K562 (cell line): Measurements from ENCODE around the gene CLDN7. TPM values are rescaled to one million over a fixed set of nuclear protein-coding genes. Genes with fewer than 3 reads are reported as not detected.

Source experiments
- BRF1 ChIP-seq: IDR thresholded peaks from 3 replicates; pipeline ENCODE4 v1.6.1; 2011; ENCODE audit warnings: borderline replicate concordance, mild to moderate bottlenecking; ENCODE audit not compliant: insufficient read length; ENCODE audit errors: extremely low read depth
- CXXC5 ChIP-seq: fragments of 250-450 bp; sonication (Bioruptor Pico); IDR thresholded peaks from 2 replicates; pipeline ENCODE4 v1.8.0; 2022; ENCODE audit warnings: inconsistent platforms, mild to moderate bottlenecking, moderate library complexity
- ETV5 ChIP-seq: sonication (generic); formaldehyde crosslinking; IDR thresholded peaks from 2 replicates; pipeline ENCODE4 v1.4.0; 2020; ENCODE audit warnings: low read depth, mild to moderate bottlenecking, missing genetic modification reagents
- FOS ChIP-seq: IDR thresholded peaks from 3 replicates; pipeline ENCODE4 v1.6.1; 2011; ENCODE audit not compliant: insufficient read length; ENCODE audit errors: extremely low read depth
- GABPA ChIP-seq: fragments of 200-800 bp; sonication (Bioruptor generic); conservative IDR thresholded peaks from 2 replicates; pipeline ENCODE4 v1.6.1; 2016; ENCODE audit warnings: low read depth, missing genetic modification characterization, missing compliant biosample characterization
- HDAC1 ChIP-seq, 2 experiments: fragments of 450-650 bp; IDR thresholded peaks; 2 replicates each; pipeline ENCODE4 v1.6.1; 2016 to 2017; ENCODE audit warnings: inconsistent platforms in 1 of 2, mild to moderate bottlenecking in 1 of 2, moderate library complexity in 1 of 2
- MED1 ChIP-seq: sonication (generic); formaldehyde crosslinking; IDR thresholded peaks from 2 replicates; pipeline ENCODE4 v1.8.1; 2023; ENCODE audit warnings: missing genetic modification reagents, borderline replicate concordance
- OTX1 ChIP-seq: fragments of 450-650 bp; formaldehyde crosslinking; IDR thresholded peaks from 2 replicates; pipeline ENCODE4 v1.4.0; 2022; ENCODE audit warnings: mild to moderate bottlenecking
- POLR2A ChIP-seq: fragments of 450-650 bp; conservative IDR thresholded peaks from 2 replicates; pipeline ENCODE4 v1.6.1; 2016
- POLR2AphosphoS2 ChIP-seq: IDR thresholded peaks from 2 replicates; pipeline ENCODE4 v1.6.1; 2012; ENCODE audit warnings: low read length, improper control_type of control experiment
- RBM15 ChIP-seq: fragments of 200-400 bp; formaldehyde crosslinking; IDR thresholded peaks from 2 replicates; pipeline ENCODE4 v1.6.1; 2018; ENCODE audit warnings: mild to moderate bottlenecking, low read length, moderate library complexity; ENCODE audit not compliant: insufficient read depth
- RFX7 ChIP-seq: fragments of 250-450 bp; sonication (Bioruptor Pico); IDR thresholded peaks from 2 replicates; pipeline ENCODE4 v1.5.1; 2021; ENCODE audit warnings: mild to moderate bottlenecking
- SAP30 ChIP-seq: fragments of 200-600 bp; sonication (generic); IDR thresholded peaks from 2 replicates; pipeline ENCODE4 v1.6.1; 2012; ENCODE audit warnings: borderline replicate concordance, low read depth, mild to moderate bottlenecking, moderate library complexity, low read length, control low read depth, inconsistent platforms; ENCODE audit not compliant: insufficient read depth, poor library complexity, severe bottlenecking
- SMAD4 ChIP-seq: fragments of 250-450 bp; sonication (Bioruptor Pico); conservative IDR thresholded peaks from 2 replicates; pipeline ENCODE4 v1.8.0; 2021; ENCODE audit warnings: inconsistent platforms, mild to moderate bottlenecking, moderate library complexity
- SMC3 ChIP-seq: conservative IDR thresholded peaks from 2 replicates; pipeline ENCODE4 v1.6.1; 2011; ENCODE audit warnings: low read depth, low read length, improper control_type of control experiment; ENCODE audit not compliant: insufficient read depth
- TAF1 ChIP-seq: IDR thresholded peaks from 2 replicates; pipeline ENCODE4 v1.6.1; 2011; ENCODE audit warnings: mild to moderate bottlenecking, low read length, moderate library complexity; ENCODE audit not compliant: insufficient read depth, control insufficient read depth, severe bottlenecking; ENCODE audit errors: extremely low read depth
- ZC3H4 ChIP-seq: sonication (generic); formaldehyde crosslinking; IDR thresholded peaks from 2 replicates; pipeline ENCODE4 v1.9.0; 2021; ENCODE audit warnings: missing genetic modification reagents, borderline replicate concordance
- ZNF165 ChIP-seq: fragments of 250-450 bp; sonication (Bioruptor Pico); IDR thresholded peaks from 2 replicates; pipeline ENCODE4 v1.4.0; 2020; ENCODE audit warnings: borderline replicate concordance
- ZNF408 ChIP-seq: fragments of 250-450 bp; sonication (Bioruptor Pico); IDR thresholded peaks from 2 replicates; pipeline ENCODE4 v1.4.0; 2020; ENCODE audit warnings: low read depth, mild to moderate bottlenecking, moderate library complexity
- ZSCAN29 ChIP-seq: fragments of 450-650 bp; IDR thresholded peaks from 2 replicates; pipeline ENCODE4 v1.6.1; 2017
- polyA plus RNA-seq, 8 experiments: library from polyadenylated mRNA; depleted of rRNA in 4 of 8; stranded (reverse) in 5 of 8; unstranded in 3 of 8; fragments of >200 nt; fragmentation: Nextera tagmentation in 2 of 8; fragmentation: Illumina TruSeq in 1 of 8; extraction: Ambion mirVana in 2 of 8; extraction: Trizol in 1 of 8; gene quantifications; 2 replicates each; pipeline versions ENCODE4 v1.2.1 to v1.2.3, GENCODE V29; 2011 to 2014; ENCODE audit warnings: inconsistent platforms in 1 of 8, missing spikeins in 1 of 8
- total RNA-seq, 7 experiments: library from RNA; depleted of rRNA in 6 of 7; stranded (reverse); fragments of >200 nt in 6 of 7; fragmentation: Illumina TruSeq in 2 of 7; extraction: Trizol in 2 of 7; gene quantifications; 2 replicates each; pipeline versions ENCODE4 v1.2.1 to v1.2.3, GENCODE V29; 2011 to 2021; ENCODE audit warnings: low replicate concordance in 1 of 7
- TF ChIP-seq, protein P1 (sequence below): fragments of 450-650 bp; IDR thresholded peaks from 2 replicates; pipeline ENCODE4 v1.7.0; 2016; ENCODE audit warnings: borderline replicate concordance
- TF ChIP-seq, protein P2 (sequence below): fragments of 450-650 bp; formaldehyde crosslinking; IDR thresholded peaks from 2 replicates; pipeline ENCODE4 v1.4.0; 2020; ENCODE audit warnings: mild to moderate bottlenecking, moderate library complexity
- TF ChIP-seq, protein P3 (sequence below): fragments of 250-450 bp; sonication (Bioruptor Pico); IDR thresholded peaks from 2 replicates; pipeline ENCODE4 v1.8.0; 2022; ENCODE audit warnings: inconsistent platforms, mild to moderate bottlenecking, moderate library complexity, borderline replicate concordance
- TF ChIP-seq, protein P4 (sequence below): fragments of 250-450 bp; sonication (Bioruptor Pico); IDR thresholded peaks from 2 replicates; pipeline ENCODE4 v1.4.0; 2020

Gene CLDN7
- total and polyA plus RNA-seq, 9 of the 15 experiments (the other 6 are each of a cell fraction or from before 2014, with no cell fraction given) = 2.2 to 14.5 (median 7.6) TPM

DNA sequence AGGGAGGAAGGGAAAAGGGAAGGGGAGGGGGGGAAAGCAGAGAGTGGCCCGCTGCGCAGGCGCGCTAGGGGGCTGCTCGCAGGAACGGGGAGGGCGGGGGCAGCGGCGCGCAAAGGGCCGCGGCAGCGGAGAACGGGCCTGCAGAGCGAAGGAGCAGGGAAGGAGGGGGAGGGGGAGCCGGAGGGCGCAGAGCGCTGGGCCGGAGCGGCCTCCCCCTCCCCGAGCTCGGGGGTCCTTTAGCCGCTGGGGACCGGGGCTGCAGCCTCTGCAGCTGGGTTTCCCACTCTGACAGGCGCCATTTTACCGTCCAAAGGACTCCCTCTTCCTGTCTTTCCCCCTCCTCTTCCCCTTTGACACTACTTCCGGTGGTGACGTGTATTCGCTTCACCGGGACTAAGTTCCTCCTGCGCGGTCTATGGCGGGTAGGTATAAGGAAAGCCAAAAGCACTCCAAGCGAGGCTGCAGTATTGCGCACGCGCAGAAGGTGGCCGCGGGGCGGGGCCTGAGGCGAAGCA, 10.6 kb downstream of the CLDN7 start, which contains the start of gene CTDNEP1 (continued):
- TF ChIP-seq, protein P1, sequence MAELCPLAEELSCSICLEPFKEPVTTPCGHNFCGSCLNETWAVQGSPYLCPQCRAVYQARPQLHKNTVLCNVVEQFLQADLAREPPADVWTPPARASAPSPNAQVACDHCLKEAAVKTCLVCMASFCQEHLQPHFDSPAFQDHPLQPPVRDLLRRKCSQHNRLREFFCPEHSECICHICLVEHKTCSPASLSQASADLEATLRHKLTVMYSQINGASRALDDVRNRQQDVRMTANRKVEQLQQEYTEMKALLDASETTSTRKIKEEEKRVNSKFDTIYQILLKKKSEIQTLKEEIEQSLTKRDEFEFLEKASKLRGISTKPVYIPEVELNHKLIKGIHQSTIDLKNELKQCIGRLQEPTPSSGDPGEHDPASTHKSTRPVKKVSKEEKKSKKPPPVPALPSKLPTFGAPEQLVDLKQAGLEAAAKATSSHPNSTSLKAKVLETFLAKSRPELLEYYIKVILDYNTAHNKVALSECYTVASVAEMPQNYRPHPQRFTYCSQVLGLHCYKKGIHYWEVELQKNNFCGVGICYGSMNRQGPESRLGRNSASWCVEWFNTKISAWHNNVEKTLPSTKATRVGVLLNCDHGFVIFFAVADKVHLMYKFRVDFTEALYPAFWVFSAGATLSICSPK = no peak
- TF ChIP-seq CXXC5 (peak; percentile 12; the same call in 1 of the 2 replicates), TAF1 (peak; percentile 39), ZNF408 (CRISPR knock-in tag) (no peak), HDAC1 (IDR thresholded peaks at IDR 0.05) (peak in 1 of 2 experiments; percentile 12; a peak in 1 of 4 replicates), SMAD4 (no peak), SAP30 (peak; percentile 12), ZSCAN29 (no peak), POLR2A (no peak), OTX1 (no peak), FOS (no peak), BRF1 (no peak), ZNF165 (CRISPR knock-in tag) (no peak), ETV5 (no peak), RBM15 (no peak), SMC3 (no peak), MED1 (CRISPR knock-in tag) (no peak), ZC3H4 (CRISPR knock-in tag) (no peak), POLR2AphosphoS2 (no peak), RFX7 (CRISPR knock-in tag) (no peak), GABPA (tag) (peak; percentile 96)
- TF ChIP-seq, protein P2, sequence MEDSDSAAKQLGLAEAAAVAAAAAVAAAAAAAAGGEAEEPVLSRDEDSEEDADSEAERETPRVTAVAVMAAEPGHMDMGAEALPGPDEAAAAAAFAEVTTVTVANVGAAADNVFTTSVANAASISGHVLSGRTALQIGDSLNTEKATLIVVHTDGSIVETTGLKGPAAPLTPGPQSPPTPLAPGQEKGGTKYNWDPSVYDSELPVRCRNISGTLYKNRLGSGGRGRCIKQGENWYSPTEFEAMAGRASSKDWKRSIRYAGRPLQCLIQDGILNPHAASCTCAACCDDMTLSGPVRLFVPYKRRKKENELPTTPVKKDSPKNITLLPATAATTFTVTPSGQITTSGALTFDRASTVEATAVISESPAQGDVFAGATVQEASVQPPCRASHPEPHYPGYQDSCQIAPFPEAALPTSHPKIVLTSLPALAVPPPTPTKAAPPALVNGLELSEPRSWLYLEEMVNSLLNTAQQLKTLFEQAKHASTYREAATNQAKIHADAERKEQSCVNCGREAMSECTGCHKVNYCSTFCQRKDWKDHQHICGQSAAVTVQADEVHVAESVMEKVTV (CRISPR knock-in tag) = no peak
- TF ChIP-seq, protein P3, sequence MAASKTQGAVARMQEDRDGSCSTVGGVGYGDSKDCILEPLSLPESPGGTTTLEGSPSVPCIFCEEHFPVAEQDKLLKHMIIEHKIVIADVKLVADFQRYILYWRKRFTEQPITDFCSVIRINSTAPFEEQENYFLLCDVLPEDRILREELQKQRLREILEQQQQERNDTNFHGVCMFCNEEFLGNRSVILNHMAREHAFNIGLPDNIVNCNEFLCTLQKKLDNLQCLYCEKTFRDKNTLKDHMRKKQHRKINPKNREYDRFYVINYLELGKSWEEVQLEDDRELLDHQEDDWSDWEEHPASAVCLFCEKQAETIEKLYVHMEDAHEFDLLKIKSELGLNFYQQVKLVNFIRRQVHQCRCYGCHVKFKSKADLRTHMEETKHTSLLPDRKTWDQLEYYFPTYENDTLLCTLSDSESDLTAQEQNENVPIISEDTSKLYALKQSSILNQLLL = no peak
- TF ChIP-seq, protein P4, sequence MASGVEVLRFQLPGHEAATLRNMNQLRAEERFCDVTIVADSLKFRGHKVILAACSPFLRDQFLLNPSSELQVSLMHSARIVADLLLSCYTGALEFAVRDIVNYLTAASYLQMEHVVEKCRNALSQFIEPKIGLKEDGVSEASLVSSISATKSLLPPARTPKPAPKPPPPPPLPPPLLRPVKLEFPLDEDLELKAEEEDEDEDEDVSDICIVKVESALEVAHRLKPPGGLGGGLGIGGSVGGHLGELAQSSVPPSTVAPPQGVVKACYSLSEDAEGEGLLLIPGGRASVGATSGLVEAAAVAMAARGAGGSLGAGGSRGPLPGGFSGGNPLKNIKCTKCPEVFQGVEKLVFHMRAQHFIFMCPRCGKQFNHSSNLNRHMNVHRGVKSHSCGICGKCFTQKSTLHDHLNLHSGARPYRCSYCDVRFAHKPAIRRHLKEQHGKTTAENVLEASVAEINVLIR (CRISPR knock-in tag) = no peak
